ENCODE data around the gene NOS2. TPM values are rescaled to one million over a fixed set of nuclear protein-coding genes. Genes with fewer than 3 reads are reported as not detected.
A peak's percentile ranks its signal among the peaks of the same experiment; 100 is the strongest.

The NOS2 gene
- total RNA-seq, 4 donors from 2014 or later: 0.18 to 0.97 (median 0.38) TPM; not detected in 1

DNA sequence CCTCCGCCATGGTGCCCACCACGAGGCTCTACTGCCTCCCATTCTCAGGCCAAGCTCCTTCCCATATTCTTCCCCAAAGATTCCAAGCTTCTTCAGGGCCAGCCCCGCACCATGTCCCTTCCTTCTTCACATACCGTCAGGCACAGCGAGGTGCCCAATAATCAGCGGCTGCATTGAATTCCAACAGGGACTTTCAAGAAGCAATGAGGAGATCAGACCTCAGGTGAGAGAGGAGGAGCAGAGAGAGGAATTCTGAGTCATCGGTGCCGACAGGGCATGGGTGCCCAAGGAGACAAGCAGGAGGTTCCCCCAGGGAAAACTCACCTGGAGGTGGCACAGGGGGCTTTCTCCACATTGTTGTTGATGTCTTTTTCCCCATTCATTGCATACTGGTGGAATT, 2.0 kb downstream of the NOS2 start:
- H3K9me3 ChIP-seq: no peaks in the 10 kb centered on the region
- no peak overlapping the region for H3K27ac ChIP-seq
- peaks cover 6% of the 10 kb centered on the region for H3K4me1 ChIP-seq
- no peak for TF ChIP-seq POLR2AphosphoS5 (IDR thresholded peaks at IDR 0.05)
- TF ChIP-seq POLR2A (IDR thresholded peaks at IDR 0.05): no peak
- TF ChIP-seq EP300 (IDR thresholded peaks at IDR 0.05): no peak
- TF ChIP-seq CTCF (IDR thresholded peaks at IDR 0.05): no peak
- H3K36me3 ChIP-seq: no peaks in the 10 kb centered on the region
- no peak for DNase-seq (ENCODE audit: low spot score in 2 of 2)
- WGBS: 90% methylated on average over 8 of the region's 8 CpGs
- H3K4me3 ChIP-seq: no peak overlapping the region
- H3K27me3 ChIP-seq: peaks cover 5% of the 10 kb centered on the region

DNA sequence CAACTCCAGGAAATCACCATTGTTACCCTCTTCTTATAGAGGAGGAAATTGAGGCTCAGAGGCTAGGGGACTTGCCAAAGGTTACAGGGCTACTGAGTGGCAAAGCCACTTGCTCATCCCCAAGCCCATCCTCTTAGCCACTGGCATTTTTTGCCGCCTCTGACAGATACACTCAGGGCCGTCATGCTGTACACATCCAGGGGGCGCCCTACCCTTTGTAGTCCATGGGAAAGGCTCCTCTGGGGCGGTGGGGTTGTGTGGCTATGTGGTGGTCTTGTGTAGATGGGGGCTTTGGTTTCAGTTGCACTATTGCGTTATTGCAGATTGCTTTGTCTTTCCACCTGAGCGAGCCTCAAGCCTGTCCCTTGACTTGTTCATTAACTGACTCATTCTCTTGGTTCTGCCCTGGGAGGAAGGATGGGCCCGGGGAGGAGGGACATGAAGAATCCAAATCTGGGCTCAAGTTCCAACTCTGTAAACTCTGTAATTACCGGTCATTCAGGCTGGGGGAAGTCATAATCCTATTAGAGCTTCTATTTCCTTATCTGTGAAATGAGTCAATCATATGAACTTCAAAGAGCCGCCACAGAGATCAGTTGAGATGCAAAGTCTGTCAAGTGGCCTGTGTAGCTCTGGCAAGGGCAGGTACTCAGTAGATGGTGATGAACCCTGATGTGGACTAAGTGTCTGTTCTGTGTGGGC, 2.8 kb downstream of the NOS2 start:
- H3K4me3 ChIP-seq: no peak overlapping the region
- no peak overlapping the region for H3K27ac ChIP-seq
- no peaks in the 10 kb centered on the region for H3K9me3 ChIP-seq
- 75% methylated on average over 9 of the region's 9 CpGs for WGBS
- peaks cover 13% of the 10 kb centered on the region for H3K27me3 ChIP-seq
- DNase-seq (ENCODE audit: low spot score in 2 of 2): no peak
- H3K36me3 ChIP-seq: no peaks in the 10 kb centered on the region
- peaks cover 12% of the 10 kb centered on the region for H3K4me1 ChIP-seq
- TF ChIP-seq EP300 (IDR thresholded peaks at IDR 0.05) (no peak), CTCF (IDR thresholded peaks at IDR 0.05) (no peak), POLR2A (IDR thresholded peaks at IDR 0.05) (no peak), POLR2AphosphoS5 (IDR thresholded peaks at IDR 0.05) (no peak)

GRCh38 chr17:27793906-27794569, 6.3 kb downstream of the NOS2 start:
- Histone ChIP-seq H3K27ac (no peak overlapping the region), H3K36me3 (no peaks in the 10 kb centered on the region), H3K27me3 (peaks cover 16% of the 10 kb centered on the region), H3K9me3 (no peaks in the 10 kb centered on the region), H3K4me3 (peak overlapping the region; percentile 42), H3K4me1 (peaks cover 12% of the 10 kb centered on the region)
- WGBS: 34% methylated on average over 19 of the region's 19 CpGs
- no peak for DNase-seq (ENCODE audit: low spot score in 2 of 2)
- TF ChIP-seq CTCF (IDR thresholded peaks at IDR 0.05) (no peak), POLR2A (IDR thresholded peaks at IDR 0.05) (no peak), POLR2AphosphoS5 (IDR thresholded peaks at IDR 0.05) (no peak), EP300 (IDR thresholded peaks at IDR 0.05) (no peak)

DNA sequence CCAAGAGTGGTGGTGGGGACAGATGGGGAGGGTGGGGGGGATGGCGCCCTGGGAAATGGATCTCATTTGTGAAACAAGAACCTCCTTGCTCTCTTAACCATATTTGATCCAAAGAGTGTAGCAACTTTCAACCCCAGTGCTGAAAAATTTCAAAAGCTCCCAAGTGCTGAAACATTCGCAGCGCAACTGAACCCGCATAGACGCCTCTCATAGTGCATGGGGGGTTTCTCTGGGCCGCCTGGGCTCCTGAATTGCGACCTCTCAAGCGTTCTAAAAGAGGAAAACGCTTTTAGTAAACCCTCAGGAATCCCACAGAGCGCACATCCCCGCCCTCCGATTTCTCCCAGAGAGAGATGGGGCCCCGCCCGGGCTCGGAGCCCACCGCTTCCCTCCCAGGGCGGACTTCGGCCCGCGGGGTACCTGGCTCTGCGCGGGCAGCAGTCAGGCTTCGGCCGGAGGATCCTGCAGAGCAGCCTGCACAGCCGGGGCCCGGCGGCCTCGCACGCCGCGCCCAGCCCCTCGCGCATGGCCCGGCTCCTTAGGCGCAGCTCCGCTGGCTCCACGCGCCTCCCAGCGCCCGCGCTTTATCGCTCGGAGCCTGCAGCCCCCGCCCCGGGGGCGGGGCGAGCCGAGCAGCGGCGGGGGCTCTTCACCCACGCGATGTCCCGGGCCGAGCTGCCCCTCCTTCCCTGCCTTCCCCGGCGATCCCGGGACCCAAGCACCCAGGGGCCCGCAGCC, 7.0 kb downstream of the NOS2 start:
- WGBS: 13% methylated on average over 13 of the region's 58 CpGs
- DNase-seq (ENCODE audit: low spot score in 2 of 2): no peak
- no peaks in the 10 kb centered on the region for H3K36me3 ChIP-seq
- no peak for TF ChIP-seq POLR2A (IDR thresholded peaks at IDR 0.05)
- TF ChIP-seq EP300 (IDR thresholded peaks at IDR 0.05): no peak
- no peak for TF ChIP-seq POLR2AphosphoS5 (IDR thresholded peaks at IDR 0.05)
- peak overlapping the region; percentile 42 for H3K4me3 ChIP-seq
- H3K27me3 ChIP-seq: peaks cover 16% of the 10 kb centered on the region
- H3K4me1 ChIP-seq: peaks cover 12% of the 10 kb centered on the region
- H3K9me3 ChIP-seq: no peaks in the 10 kb centered on the region
- H3K27ac ChIP-seq: no peak overlapping the region

DNA sequence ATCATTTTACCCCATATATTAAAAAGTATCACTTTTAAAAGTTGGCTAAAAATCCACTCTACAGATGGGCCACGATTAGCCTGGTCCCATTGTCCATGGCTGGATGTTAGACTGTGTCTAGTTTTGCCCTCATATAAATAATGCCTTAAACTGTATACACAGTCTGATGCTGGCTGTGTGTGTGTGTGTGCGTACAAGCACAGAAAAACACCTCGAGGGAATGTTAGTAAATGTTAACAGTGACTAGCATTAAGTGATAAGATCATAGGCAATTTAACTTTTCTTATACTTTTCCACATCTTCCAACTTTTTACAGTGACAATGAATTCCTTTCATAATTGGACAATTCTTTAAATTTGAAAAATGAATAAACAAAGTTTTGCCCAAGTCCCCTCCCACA, 8.2 kb downstream of the NOS2 start:
- Histone ChIP-seq H3K27ac (no peak overlapping the region), H3K4me3 (no peak overlapping the region), H3K9me3 (no peaks in the 10 kb centered on the region), H3K36me3 (no peaks in the 10 kb centered on the region), H3K27me3 (peaks cover 16% of the 10 kb centered on the region), H3K4me1 (peaks cover 12% of the 10 kb centered on the region)
- 65% methylated on average over 3 of the region's 3 CpGs for WGBS
- DNase-seq (ENCODE audit: low spot score in 2 of 2): no peak
- TF ChIP-seq POLR2AphosphoS5 (IDR thresholded peaks at IDR 0.05) (no peak), CTCF (IDR thresholded peaks at IDR 0.05) (no peak), POLR2A (IDR thresholded peaks at IDR 0.05) (no peak), EP300 (IDR thresholded peaks at IDR 0.05) (no peak)
